CD14-positive monocyte (primary cell): ENCODE results near the gene TOX3. TPM values are rescaled to one million over a fixed set of nuclear protein-coding genes. Genes with fewer than 3 reads are reported as not detected.
A peak's percentile ranks its signal among the peaks of the same experiment; 100 is the strongest.

Experiments
- DNase-seq, 3 donors: peaks; one replicate each; pipeline ENCODE4 v3.0.0-alpha.2; 2011 to 2022
- H2AFZ ChIP-seq: 2 replicates; pipeline ENCODE4 v1.6.0; 2012; ENCODE audit warnings: mild to moderate bottlenecking, low read depth, low read length, inconsistent platforms; ENCODE audit not compliant: insufficient read depth, poor library complexity, severe bottlenecking
- H3K27ac ChIP-seq, 2 donors: 1 replicate in 1 of 2; 2 replicates in 1 of 2; pipeline ENCODE4 v1.5.1; 2012 to 2013; ENCODE audit warnings: low read length in 2 of 2, control low read depth in 1 of 2, inconsistent platforms in 1 of 2, low read depth in 1 of 2, mild to moderate bottlenecking in 1 of 2
- H3K27me3 ChIP-seq, 2 donors: one replicate each; pipeline versions ENCODE4 v1.6.0 to v1.6.1; 2011 to 2013; ENCODE audit warnings: low read length in 2 of 2; ENCODE audit not compliant: control insufficient read depth in 2 of 2, insufficient read depth in 2 of 2
- H3K36me3 ChIP-seq, 2 donors: replicated peaks in 1 of 2; 1 replicate in 1 of 2; 2 replicates in 1 of 2; pipeline versions ENCODE4 v1.5.1 to v1.6.1; 2012 to 2013; ENCODE audit warnings: low read length in 2 of 2, control low read depth in 1 of 2, inconsistent platforms in 1 of 2, mild to moderate bottlenecking in 1 of 2; ENCODE audit not compliant: insufficient read depth in 2 of 2, control insufficient read depth in 1 of 2
- H3K4me1 ChIP-seq, 2 donors: 1 replicate in 1 of 2; 2 replicates in 1 of 2; pipeline versions ENCODE4 v1.5.1 to v1.6.1; 2012 to 2013; ENCODE audit warnings: low read length in 2 of 2, control low read depth in 1 of 2, inconsistent platforms in 1 of 2, mild to moderate bottlenecking in 1 of 2, moderate library complexity in 1 of 2; ENCODE audit not compliant: insufficient read depth in 2 of 2, control insufficient read depth in 1 of 2
- H3K4me2 ChIP-seq: replicated peaks from 2 replicates; pipeline ENCODE3; 2012; ENCODE audit warnings: low read length, moderate library complexity, mild to moderate bottlenecking; ENCODE audit not compliant: poor library complexity, severe bottlenecking; ENCODE audit errors: extremely low read depth
- H3K4me3 ChIP-seq, 3 experiments: fragments of 200-600 bp in 1 of 3; sonication (generic) in 1 of 3; replicated peaks in 1 of 3; 1 replicate in 2 of 3; 2 replicates in 1 of 3; pipeline ENCODE4 v1.5.1; 2011 to 2013; ENCODE audit warnings: low read length in 3 of 3, mild to moderate bottlenecking in 3 of 3, control low read depth in 2 of 3, low read depth in 2 of 3, inconsistent platforms in 1 of 3, moderate library complexity in 1 of 3
- H3K79me2 ChIP-seq: 2 replicates; pipeline ENCODE4 v1.6.0; 2012; ENCODE audit warnings: mild to moderate bottlenecking, control low read depth, inconsistent platforms, low read length, moderate library complexity; ENCODE audit not compliant: insufficient read depth
- H3K9ac ChIP-seq: 2 replicates; pipeline ENCODE4 v1.6.0; 2017; ENCODE audit warnings: low read length, mild to moderate bottlenecking; ENCODE audit not compliant: insufficient read depth, poor library complexity, severe bottlenecking
- H3K9me3 ChIP-seq, 2 donors: replicated peaks in 1 of 2; 1 replicate in 1 of 2; 2 replicates in 1 of 2; pipeline versions ENCODE4 v1.5.1 to v1.6.1; 2012 to 2013; ENCODE audit warnings: low read length in 2 of 2, control low read depth in 1 of 2; ENCODE audit not compliant: control insufficient read depth in 1 of 2, insufficient read depth in 1 of 2
- H4K20me1 ChIP-seq: 2 replicates; pipeline ENCODE4 v1.6.0; 2012; ENCODE audit warnings: mild to moderate bottlenecking, low read length, control low read depth, moderate library complexity; ENCODE audit not compliant: insufficient read depth
- H3K27ac Mint-ChIP-seq, 7 donors: one replicate each; pipeline ENCODE4 v1.8.0; 2020; ENCODE audit warnings: mild to moderate bottlenecking in 7 of 7, mixed read lengths in 7 of 7, moderate library complexity in 6 of 7, inconsistent platforms in 2 of 7
- H3K27me3 Mint-ChIP-seq, 3 donors: one replicate each; pipeline ENCODE4 v1.8.0; 2021 to 2022; ENCODE audit warnings: low read depth in 3 of 3, mild to moderate bottlenecking in 3 of 3, mixed read lengths in 3 of 3, moderate library complexity in 3 of 3, inconsistent platforms in 1 of 3
- H3K36me3 Mint-ChIP-seq, 2 donors: one replicate each; pipeline ENCODE4 v1.8.0; 2020; ENCODE audit warnings: mixed read lengths in 2 of 2, inconsistent platforms in 1 of 2, mild to moderate bottlenecking in 1 of 2
- H3K4me1 Mint-ChIP-seq: one replicate; pipeline ENCODE4 v1.8.0; 2020; ENCODE audit warnings: mild to moderate bottlenecking, mixed read lengths
- H3K4me3 Mint-ChIP-seq, 2 donors: one replicate each; pipeline ENCODE4 v1.8.0; 2020; ENCODE audit warnings: mild to moderate bottlenecking in 2 of 2, mixed read lengths in 2 of 2, moderate library complexity in 1 of 2
- H3K9me3 Mint-ChIP-seq, 7 donors: one replicate each; pipeline ENCODE4 v1.8.0; 2020 to 2022; ENCODE audit warnings: mixed read lengths in 7 of 7, mild to moderate bottlenecking in 6 of 7, moderate library complexity in 6 of 7, inconsistent platforms in 2 of 7
- CTCF ChIP-seq: fragments of 200-600 bp; IDR thresholded peaks from one replicate; pipeline ENCODE4 v1.8.0; 2022; ENCODE audit warnings: antibody characterized with exemption, mild to moderate bottlenecking
- WGBS: methylation state at CpG from one replicate; pipeline ENCODE4 v1.1.5; 2013; ENCODE audit warnings: missing lambda C conversion rate; ENCODE audit not compliant: insufficient coverage; 5-methylcytosine and 5-hydroxymethylcytosine counted together
- intact Hi-C, 2 donors: fragments of 100-400 bp; cut with micrococcal nuclease; formaldehyde crosslinking; loops; one replicate each; pipeline versions ENCODE4 v1.15.0 to v1.15.1; 2023
- polyA plus RNA-seq, 3 donors: library from polyadenylated mRNA; depleted of rRNA in 1 of 3; unstranded in 2 of 3; stranded (reverse) in 1 of 3; fragments of 300-500 nt in 2 of 3; fragments of >200 nt in 1 of 3; fragmentation: Illumina TruSeq in 2 of 3; gene quantifications; 1 replicate in 2 of 3; 2 replicates in 1 of 3; pipeline ENCODE4 v1.2.3, GENCODE V29; 2012 to 2021

The TOX3 gene
- polyA plus RNA-seq, 3 donors, result not detected

GRCh38 chr16:52496051-52496876 lies 50.7 kb downstream of the TOX3 start:
- peaks cover 0 to 2% (median 0%) of the 10 kb centered on the region in 7 donors for H3K9me3 Mint-ChIP-seq
- no peak overlapping the region for H3K4me3 Mint-ChIP-seq
- no CpG with 5 or more reads among the region's 6 CpGs for WGBS

GRCh38 chr16:52494621-52495020 lies 52.3 kb downstream of the TOX3 start:
- H3K27me3 ChIP-seq, result no peaks in the 10 kb centered on the region
- H3K9ac ChIP-seq, result no peak overlapping the region
- H3K27ac ChIP-seq, result no peak overlapping the region
- no peak overlapping the region for H3K4me3 Mint-ChIP-seq
- no peaks in the 10 kb centered on the region for H4K20me1 ChIP-seq
- H3K36me3 Mint-ChIP-seq, result no peaks in the 10 kb centered on the region
- WGBS, result 83% methylated on average over 1 of the region's 3 CpGs
- H3K27me3 Mint-ChIP-seq, result peaks cover 0 to 1% (median 0%) of the 10 kb centered on the region in 3 donors
- no peaks in the 10 kb centered on the region for H3K4me1 ChIP-seq
- H3K79me2 ChIP-seq, result no peaks in the 10 kb centered on the region
- no peaks in the 10 kb centered on the region for H3K36me3 ChIP-seq
- no peak for DNase-seq
- H3K27ac Mint-ChIP-seq, result peak overlapping the region in 1 of 7 donors; percentile 2
- peaks cover 0 to 2% (median 0%) of the 10 kb centered on the region in 7 donors for H3K9me3 Mint-ChIP-seq
- no peak overlapping the region for H3K4me2 ChIP-seq
- peaks cover 0 to 5% of the 10 kb centered on the region in 2 donors for H3K9me3 ChIP-seq
- H3K4me3 ChIP-seq, result no peak overlapping the region
- H3K4me1 Mint-ChIP-seq, result no peaks in the 10 kb centered on the region
- H2AFZ ChIP-seq, result no peak overlapping the region
- intact Hi-C loops, result no loop called here
- no peak for TF ChIP-seq CTCF

More at GRCh38 chr16:52496051-52496876, 50.7 kb downstream of the TOX3 start:
- no peaks in the 10 kb centered on the region for H3K36me3 Mint-ChIP-seq
- Histone ChIP-seq H3K4me1 (no peaks in the 10 kb centered on the region), H3K4me2 (no peak overlapping the region), H4K20me1 (no peaks in the 10 kb centered on the region), H2AFZ (no peak overlapping the region), H3K9me3 (peaks cover 0 to 5% of the 10 kb centered on the region in 2 donors), H3K4me3 (no peak overlapping the region), H3K27ac (no peak overlapping the region), H3K9ac (no peak overlapping the region), H3K79me2 (no peaks in the 10 kb centered on the region), H3K27me3 (no peaks in the 10 kb centered on the region), H3K36me3 (no peaks in the 10 kb centered on the region)
- no peak for DNase-seq
- intact Hi-C loops, result no loop called here
- H3K27ac Mint-ChIP-seq, result no peak overlapping the region
- H3K4me1 Mint-ChIP-seq, result no peaks in the 10 kb centered on the region
- TF ChIP-seq CTCF, result no peak
- H3K27me3 Mint-ChIP-seq, result peaks cover 0 to 1% (median 0%) of the 10 kb centered on the region in 3 donors
